Body of pancreas (tissue), 4 donors: ENCODE results near the gene TEAD4. TPM values are rescaled to one million over a fixed set of nuclear protein-coding genes. Genes with fewer than 3 reads are reported as not detected.

Source experiments
- ATAC-seq: fragments of 150-250 bp; one replicate; pipeline ENCODE4 v1.9.1; 2016
- DNase-seq, 4 donors: peaks; one replicate each; pipeline ENCODE4 v3.0.0-alpha.2; 2019
- H3K27ac ChIP-seq, 4 donors: fragments of 200-600 bp; sonication (generic); 1 replicate in 3 of 4; 2 replicates in 1 of 4; pipeline versions ENCODE4 v1.5.1 to v1.6.1; 2016 to 2019; ENCODE audit warnings: mild to moderate bottlenecking in 1 of 4, mixed read lengths in 1 of 4, moderate library complexity in 1 of 4
- H3K27me3 ChIP-seq, 2 donors: fragments of 200-600 bp; sonication (generic); one replicate each; pipeline ENCODE4 v1.6.0; 2016; ENCODE audit warnings: mild to moderate bottlenecking in 1 of 2
- H3K36me3 ChIP-seq, 2 donors: fragments of 200-600 bp; sonication (generic); replicated peaks in 1 of 2; 2 replicates each; pipeline ENCODE4 v1.5.1; 2016; ENCODE audit warnings: low read depth in 2 of 2; ENCODE audit not compliant: insufficient read depth in 1 of 2
- H3K4me1 ChIP-seq: fragments of 200-600 bp; sonication (generic); one replicate; pipeline ENCODE4 v1.6.0; 2016
- H3K4me3 ChIP-seq, 2 donors: fragments of 200-600 bp; sonication (generic); 1 replicate in 1 of 2; 2 replicates in 1 of 2; pipeline ENCODE4 v1.5.1; 2016 to 2019
- H3K9me3 ChIP-seq, 3 donors: fragments of 200-600 bp; sonication (generic); 1 replicate in 2 of 3; 2 replicates in 1 of 3; pipeline ENCODE4 v1.5.1; 2016
- CTCF ChIP-seq, 7 experiments: fragments of 450-650 bp in 4 of 7; fragments of 200-600 bp in 3 of 7; sonication (generic) in 3 of 7; IDR thresholded peaks; one replicate each; pipeline ENCODE4 v1.5.1; 2016 to 2019; ENCODE audit warnings: antibody characterized with exemption in 7 of 7
- POLR2A ChIP-seq, 3 donors: fragments of 450-650 bp; IDR thresholded peaks; one replicate each; pipeline ENCODE4 v1.6.1; 2016; ENCODE audit warnings: antibody characterized with exemption in 3 of 3, mild to moderate bottlenecking in 2 of 3
- WGBS, 2 donors: methylation state at CpG; one replicate each; pipeline ENCODE4 v1.1.5; 2017; 5-methylcytosine and 5-hydroxymethylcytosine counted together
- intact Hi-C: fragments of 100-400 bp; cut with DNase I; formaldehyde crosslinking; loops from one replicate; pipeline ENCODE4 v1.15.1; 2023
- total RNA-seq, 2 donors: library from RNA; depleted of rRNA; stranded (reverse); fragments of >200 nt; gene quantifications; one replicate each; pipeline ENCODE4 v1.1.0, GENCODE V29; 2016

Gene TEAD4
- total RNA-seq, 2 donors from 2014 or later = 25.1 to 28.5 TPM

- H3K36me3 ChIP-seq = peaks cover 0 to 12% of the 10 kb centered on the region in 2 donors
- H3K27me3 ChIP-seq = no peaks in the 10 kb centered on the region
- H3K9me3 ChIP-seq = no peaks in the 10 kb centered on the region
- ATAC-seq (no peak), DNase-seq (no peak)
- intact Hi-C loops = no loop called here
- H3K4me3 ChIP-seq = no peak overlapping the region
- no peak overlapping the region for H3K27ac ChIP-seq
- whole genome bisulfite sequencing, 2 donors = 88 to 98% methylated on average over 6 to 9 of the region's 9 CpGs
- TF ChIP-seq POLR2A (IDR thresholded peaks at IDR 0.05) (no peak), CTCF (IDR thresholded peaks at IDR 0.05) (no peak)
- no peaks in the 10 kb centered on the region for H3K4me1 ChIP-seq
These were observed 63.2 kb downstream of the TEAD4 start for GRCh38 chr12:3022411-3022810.

- H3K27me3 ChIP-seq = no peaks in the 10 kb centered on the region
- H3K9me3 ChIP-seq = no peaks in the 10 kb centered on the region
- no peak overlapping the region for H3K27ac ChIP-seq
- H3K4me3 ChIP-seq = no peak overlapping the region
- intact Hi-C loops = no loop called here
- peaks cover 0 to 9% of the 10 kb centered on the region in 2 donors for H3K36me3 ChIP-seq
- WGBS, 2 donors = 88 to 89% methylated on average over 8 of the region's 8 CpGs
- no peaks in the 10 kb centered on the region for H3K4me1 ChIP-seq
- TF ChIP-seq POLR2A (IDR thresholded peaks at IDR 0.05) (no peak), CTCF (IDR thresholded peaks at IDR 0.05) (no peak)
- no peak for ATAC-seq
- no peak for DNase-seq
These were observed 63.8 kb downstream of the TEAD4 start for GRCh38 chr12:3022961-3023360.

GRCh38 chr12:3028108-3028507 lies 68.9 kb downstream of the TEAD4 start:
- H3K27me3 ChIP-seq = no peaks in the 10 kb centered on the region
- H3K4me1 ChIP-seq = peaks cover 22% of the 10 kb centered on the region
- TF ChIP-seq CTCF (IDR thresholded peaks at IDR 0.05) (no peak), POLR2A (IDR thresholded peaks at IDR 0.05) (no peak)
- ATAC-seq = no peak
- no peak for DNase-seq
- H3K27ac ChIP-seq = no peak overlapping the region
- no peaks in the 10 kb centered on the region for H3K9me3 ChIP-seq
- intact Hi-C loops = no loop called here
- H3K36me3 ChIP-seq = peaks cover 0 to 2% of the 10 kb centered on the region in 2 donors
- WGBS, 2 donors = 76% methylated on average over 7 of the region's 7 CpGs
- no peak overlapping the region for H3K4me3 ChIP-seq

- Histone ChIP-seq H3K4me3 (no peak overlapping the region), H3K27ac (peak overlapping the region; percentile 2 to 74 (median 64)), H3K9me3 (no peaks in the 10 kb centered on the region), H3K4me1 (peaks cover 32% of the 10 kb centered on the region), H3K36me3 (peaks cover 0 to 2% of the 10 kb centered on the region in 2 donors), H3K27me3 (no peaks in the 10 kb centered on the region)
- DNase-seq = peak in 1 of 4 donors; percentile 22
- TF ChIP-seq POLR2A (IDR thresholded peaks at IDR 0.05) = no peak
- TF ChIP-seq CTCF (IDR thresholded peaks at IDR 0.05) = no peak
- WGBS, 2 donors = 76 to 82% methylated on average over 7 to 21 of the region's 21 CpGs
- intact Hi-C loops = loop anchor here (10.0 kb wide), 2 partner anchors 66 to 166 kb away; no protein-coding TSS in a partner anchor
- no peak for ATAC-seq
These were observed 71.7 kb downstream of the TEAD4 start for GRCh38 chr12:3030821-3031429.

GRCh38 chr12:3032161-3032560 lies 73.0 kb downstream of the TEAD4 start:
- Histone ChIP-seq H3K4me1 (peaks cover 32% of the 10 kb centered on the region), H3K27me3 (no peaks in the 10 kb centered on the region), H3K4me3 (no peak overlapping the region), H3K9me3 (no peaks in the 10 kb centered on the region), H3K36me3 (no peaks in the 10 kb centered on the region), H3K27ac (peak overlapping the region; percentile 60 to 74 (median 66))
- peak; percentile 56 for ATAC-seq
- TF ChIP-seq POLR2A (IDR thresholded peaks at IDR 0.05) = peak in 1 of 3 donors; percentile 14
- TF ChIP-seq CTCF (IDR thresholded peaks at IDR 0.05) = no peak
- WGBS, 2 donors = 43 to 45% methylated on average over 1 to 12 of the region's 12 CpGs
- intact Hi-C loops = loop anchor here (10.0 kb wide), 2 partner anchors 67 to 167 kb away; no protein-coding TSS in a partner anchor
- DNase-seq = peak; percentile 43 to 78 (median 64)
